ENCODE data around the gene ESRP2.

ESRP2 gene

GRCh38 chr16:68246121-68246520, 10.2 kb upstream of the ESRP2 start:
- Histone ChIP-seq H3K36me3 (ENCODE audit: control insufficient read depth, insufficient read depth, low read length) (no peaks in the 10 kb centered on the region), H3K27ac (no peak overlapping the region), H3K9me3 (ENCODE audit: control insufficient read depth, low read length) (no peaks in the 10 kb centered on the region), H3K27me3 (ENCODE audit: control insufficient read depth, insufficient read depth, low read length) (no peaks in the 10 kb centered on the region), H2AFZ (no peak overlapping the region), H3K79me2 (peaks cover 15% of the 10 kb centered on the region), H3K4me1 (peaks cover 14% of the 10 kb centered on the region), H3K4me3 (ENCODE audit: low read depth, low read length) (no peak overlapping the region), H3K9ac (no peak overlapping the region), H3K4me2 (ENCODE audit: low read length) (peak overlapping the region; percentile 19)
- TF ChIP-seq CTCF (IDR thresholded peaks at IDR 0.05): no peak

- TF ChIP-seq CTCF (IDR thresholded peaks at IDR 0.05): no peak
- Histone ChIP-seq H3K79me2 (peaks cover 15% of the 10 kb centered on the region), H2AFZ (peak within 1 kb of the TSS; percentile 100), H3K9me3 (ENCODE audit: control insufficient read depth, low read length) (no peaks in the 10 kb centered on the region), H3K4me1 (peaks cover 14% of the 10 kb centered on the region), H3K36me3 (ENCODE audit: control insufficient read depth, insufficient read depth, low read length) (no peaks in the 10 kb centered on the region), H3K4me3 (ENCODE audit: low read depth, low read length) (peak within 1 kb of the TSS; percentile 70), H3K27me3 (ENCODE audit: control insufficient read depth, insufficient read depth, low read length) (no peaks in the 10 kb centered on the region), H3K4me2 (ENCODE audit: low read length) (peak within 1 kb of the TSS; percentile 97), H3K9ac (no peak within 1 kb of the TSS), H3K27ac (peak within 1 kb of the TSS; percentile 36)
Measured at GRCh38 chr16:68244903-68245853, 9.3 kb upstream of the ESRP2 start, which contains the start of gene PLA2G15. Gene PLA2G15, plus strand, starts transcription at chr16:68245373. Its CDS starts 54 bp downstream, at chr16:68245427.

GRCh38 chr16:68244481-68244902, 8.6 kb upstream of the ESRP2 start:
- no peaks in the 10 kb centered on the region for H3K36me3 ChIP-seq (ENCODE audit: control insufficient read depth, insufficient read depth, low read length)
- peaks cover 15% of the 10 kb centered on the region for H3K79me2 ChIP-seq
- TF ChIP-seq CTCF (IDR thresholded peaks at IDR 0.05): no peak
- no peak overlapping the region for H3K9ac ChIP-seq
- peaks cover 14% of the 10 kb centered on the region for H3K4me1 ChIP-seq
- no peak overlapping the region for H3K27ac ChIP-seq
- H3K4me3 ChIP-seq (ENCODE audit: low read depth, low read length): peak overlapping the region; percentile 70
- H3K27me3 ChIP-seq (ENCODE audit: control insufficient read depth, insufficient read depth, low read length): no peaks in the 10 kb centered on the region
- H3K4me2 ChIP-seq (ENCODE audit: low read length): peak overlapping the region; percentile 97
- H3K9me3 ChIP-seq (ENCODE audit: control insufficient read depth, low read length): no peaks in the 10 kb centered on the region
- H2AFZ ChIP-seq: peak overlapping the region; percentile 100

GRCh38 chr16:68242926-68243858, 7.3 kb upstream of the ESRP2 start:
- Histone ChIP-seq H3K27me3 (ENCODE audit: control insufficient read depth, insufficient read depth, low read length) (no peaks in the 10 kb centered on the region), H3K4me3 (ENCODE audit: low read depth, low read length) (no peak overlapping the region), H3K9me3 (ENCODE audit: control insufficient read depth, low read length) (no peaks in the 10 kb centered on the region), H3K79me2 (peaks cover 15% of the 10 kb centered on the region), H3K4me2 (ENCODE audit: low read length) (no peak overlapping the region), H3K9ac (no peak overlapping the region), H2AFZ (no peak overlapping the region), H3K36me3 (ENCODE audit: control insufficient read depth, insufficient read depth, low read length) (no peaks in the 10 kb centered on the region), H3K4me1 (peaks cover 14% of the 10 kb centered on the region), H3K27ac (no peak overlapping the region)
- no peak for TF ChIP-seq CTCF (IDR thresholded peaks at IDR 0.05)

Measured in parathyroid adenoma (tissue), 2 donors.